Panc1 (cell line): ENCODE measurements around the gene ZSCAN25.

Experiments
- POLR2AphosphoS5 ChIP-seq: IDR thresholded peaks from 2 replicates; pipeline ENCODE4 v1.6.1; 2012; ENCODE audit warnings: mild to moderate bottlenecking, low read depth, low read length, moderate library complexity
- REST ChIP-seq, 2 experiments: IDR thresholded peaks; 2 replicates each; pipeline ENCODE4 v1.6.1; 2011 to 2012; ENCODE audit warnings: low read depth in 2 of 2, control low read depth in 1 of 2, low read length in 1 of 2, mild to moderate bottlenecking in 1 of 2, moderate library complexity in 1 of 2; ENCODE audit not compliant: insufficient read depth in 1 of 2
- TF ChIP-seq, protein P1 (sequence below): fragments of 450-650 bp; IDR thresholded peaks from 2 replicates; pipeline ENCODE4 v1.5.1; 2017; ENCODE audit warnings: mild to moderate bottlenecking

DNA sequence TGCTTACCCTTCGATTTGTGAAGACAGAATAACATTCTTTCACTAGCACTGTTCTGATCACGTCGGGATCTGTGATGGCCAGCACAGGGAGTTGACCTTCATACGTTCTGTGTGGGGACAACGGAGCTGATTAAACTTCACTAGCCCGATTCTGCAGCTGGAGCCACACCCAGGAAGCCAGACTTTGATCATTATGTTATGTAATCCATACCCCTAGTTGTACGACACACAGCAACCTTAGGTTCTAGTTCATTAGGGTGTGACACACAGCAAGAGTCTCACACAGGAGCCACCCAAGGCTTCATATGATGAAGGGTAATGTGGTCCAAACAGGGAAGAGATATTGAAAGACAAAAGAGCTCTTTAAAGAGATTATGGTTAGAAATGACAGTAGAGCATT lies 55.8 kb downstream of the ZSCAN25 start:
- TF ChIP-seq, protein P1, sequence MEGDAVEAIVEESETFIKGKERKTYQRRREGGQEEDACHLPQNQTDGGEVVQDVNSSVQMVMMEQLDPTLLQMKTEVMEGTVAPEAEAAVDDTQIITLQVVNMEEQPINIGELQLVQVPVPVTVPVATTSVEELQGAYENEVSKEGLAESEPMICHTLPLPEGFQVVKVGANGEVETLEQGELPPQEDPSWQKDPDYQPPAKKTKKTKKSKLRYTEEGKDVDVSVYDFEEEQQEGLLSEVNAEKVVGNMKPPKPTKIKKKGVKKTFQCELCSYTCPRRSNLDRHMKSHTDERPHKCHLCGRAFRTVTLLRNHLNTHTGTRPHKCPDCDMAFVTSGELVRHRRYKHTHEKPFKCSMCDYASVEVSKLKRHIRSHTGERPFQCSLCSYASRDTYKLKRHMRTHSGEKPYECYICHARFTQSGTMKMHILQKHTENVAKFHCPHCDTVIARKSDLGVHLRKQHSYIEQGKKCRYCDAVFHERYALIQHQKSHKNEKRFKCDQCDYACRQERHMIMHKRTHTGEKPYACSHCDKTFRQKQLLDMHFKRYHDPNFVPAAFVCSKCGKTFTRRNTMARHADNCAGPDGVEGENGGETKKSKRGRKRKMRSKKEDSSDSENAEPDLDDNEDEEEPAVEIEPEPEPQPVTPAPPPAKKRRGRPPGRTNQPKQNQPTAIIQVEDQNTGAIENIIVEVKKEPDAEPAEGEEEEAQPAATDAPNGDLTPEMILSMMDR, result no peak
- TF ChIP-seq POLR2AphosphoS5, result no peak
- no peak for TF ChIP-seq REST (IDR thresholded peaks at IDR 0.05; ENCODE audit: insufficient read depth in 1 of 2, low read depth in 2 of 2, low read length in 1 of 2)
